Ovary (tissue), 3 donors: ENCODE results near the gene PCSK5.

Source experiments
- CTCF ChIP-seq, 3 donors: fragments of 450-650 bp in 2 of 3; fragments of 200-600 bp in 1 of 3; IDR thresholded peaks; one replicate each; pipeline versions ENCODE4 v1.5.1 to v1.8.0; 2016 to 2022; ENCODE audit warnings: antibody characterized with exemption in 3 of 3, mild to moderate bottlenecking in 1 of 3
- EP300 ChIP-seq: sonication (generic); formaldehyde crosslinking; IDR thresholded peaks from one replicate; pipeline ENCODE4 v1.6.1; 2017; ENCODE audit warnings: antibody characterized with exemption
- POLR2A ChIP-seq: fragments of 450-650 bp; IDR thresholded peaks from one replicate; pipeline ENCODE4 v1.6.1; 2017; ENCODE audit warnings: antibody characterized with exemption, mild to moderate bottlenecking, moderate library complexity
- donor health status: DM: no; HTN: no; CAD: no.

DNA sequence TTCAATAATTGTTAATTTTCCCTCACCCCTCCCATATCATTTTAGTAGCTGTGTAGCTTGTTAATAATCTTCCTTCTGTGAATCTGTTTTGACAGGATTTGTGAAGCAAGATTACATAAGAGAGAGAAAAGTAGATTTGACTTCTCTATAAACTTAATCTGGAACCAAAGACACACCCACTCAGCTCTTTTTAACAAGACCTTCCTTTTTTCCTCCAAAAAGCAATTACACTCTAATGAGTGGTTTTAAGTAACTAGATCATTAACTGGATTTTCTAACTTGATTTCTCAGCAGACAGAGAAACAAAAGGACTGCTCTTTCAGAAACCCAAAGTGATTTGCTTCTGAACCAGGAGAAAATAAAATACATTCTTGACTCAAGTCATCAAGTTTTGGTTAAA is 481.9 kb downstream of the PCSK5 start:
- TF ChIP-seq POLR2A (no peak), CTCF (IDR thresholded peaks at IDR 0.05) (no peak), EP300 (no peak)
